ENCODE measurements around the gene FOXK1. TPM values are rescaled to one million over a fixed set of nuclear protein-coding genes. Genes with fewer than 3 reads are reported as not detected.

FOXK1 gene
- polyA plus RNA-seq, 3 donors, result 0.33 to 16.8 (median 0.76) TPM

DNA sequence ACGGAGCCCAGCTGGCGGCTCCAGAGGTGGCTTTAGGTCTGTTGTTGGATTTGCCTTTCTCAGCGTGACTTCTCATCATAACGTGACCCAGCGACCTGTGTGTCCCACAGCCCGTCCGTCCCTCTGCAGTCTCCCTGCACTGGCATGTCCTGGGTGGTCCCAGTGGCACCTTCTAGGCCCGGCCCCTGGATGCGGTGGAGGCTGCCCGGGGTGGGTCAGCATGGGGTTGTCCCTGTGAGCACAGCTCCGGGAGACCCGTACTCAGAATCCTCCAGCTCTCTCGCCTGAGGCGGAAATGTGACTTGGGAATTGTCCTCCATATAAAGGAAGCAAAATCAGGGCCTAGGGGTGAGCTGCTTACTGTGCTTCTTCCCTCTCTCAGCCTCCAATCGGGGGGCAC is 67.7 kb downstream of the FOXK1 start:
- Histone ChIP-seq H3K36me3 (replicated peaks in 1 of 2; ENCODE audit: control insufficient read depth in 1 of 2, insufficient read depth in 2 of 2, low read length in 2 of 2) (peaks cover 19 to 50% of the 10 kb centered on the region in 2 donors), H4K20me1 (ENCODE audit: insufficient read depth, low read length) (peaks cover 49% of the 10 kb centered on the region), H3K27me3 (ENCODE audit: control insufficient read depth in 2 of 2, insufficient read depth in 2 of 2, low read length in 2 of 2) (no peaks in the 10 kb centered on the region), H3K4me3 (replicated peaks in 1 of 3; ENCODE audit: low read depth in 2 of 3, low read length in 3 of 3) (no peak overlapping the region), H3K9me3 (replicated peaks in 1 of 2; ENCODE audit: control insufficient read depth in 1 of 2, insufficient read depth in 1 of 2, low read length in 2 of 2) (no peaks in the 10 kb centered on the region), H3K9ac (ENCODE audit: insufficient read depth, low read length, poor library complexity, severe bottlenecking) (no peak overlapping the region), H3K4me1 (ENCODE audit: control insufficient read depth in 1 of 2, insufficient read depth in 2 of 2, low read length in 2 of 2) (peaks cover 31 to 32% of the 10 kb centered on the region in 2 donors), H2AFZ (ENCODE audit: insufficient read depth, low read depth, low read length, poor library complexity, severe bottlenecking) (no peak overlapping the region), H3K27ac (ENCODE audit: low read depth in 1 of 2, low read length in 2 of 2) (peak overlapping the region in 1 of 2 donors; percentile 45), H3K79me2 (ENCODE audit: insufficient read depth, low read length) (peaks cover 77% of the 10 kb centered on the region), H3K4me2 (replicated peaks; ENCODE audit: extremely low read depth, low read length, poor library complexity, severe bottlenecking) (no peak overlapping the region)
- H3K4me3 Mint-ChIP-seq, result no peak overlapping the region
- peaks cover 0 to 2% (median 1%) of the 10 kb centered on the region in 3 donors for H3K27me3 Mint-ChIP-seq (ENCODE audit: low read depth in 3 of 3)
- peaks cover 0 to 3% (median 0%) of the 10 kb centered on the region in 7 donors for H3K9me3 Mint-ChIP-seq
- DNase-seq, result no peak
- 97% methylated on average over 11 of the region's 15 CpGs for WGBS (ENCODE audit: insufficient coverage)
- intact Hi-C loops (cut with micrococcal nuclease), result loop anchor here (5.0 to 10.0 kb wide), 3 partner anchors 37 to 135 kb away; partner anchors contain the start of gene FOXK1 (in 2 of the 2)
- peaks cover 19 to 48% of the 10 kb centered on the region in 2 donors for H3K36me3 Mint-ChIP-seq
- H3K27ac Mint-ChIP-seq, result peak overlapping the region in 2 of 7 donors; percentile 30 to 46
- H3K4me1 Mint-ChIP-seq, result peaks cover 37% of the 10 kb centered on the region
- TF ChIP-seq CTCF (IDR thresholded peaks at IDR 0.05), result no peak

- Mint-ChIP-seq H3K4me1 (peaks cover 23% of the 10 kb centered on the region), H3K27ac (no peak overlapping the region), H3K9me3 (peaks cover 0 to 2% (median 0%) of the 10 kb centered on the region in 7 donors), H3K36me3 (peaks cover 33 to 65% of the 10 kb centered on the region in 2 donors), H3K27me3 (ENCODE audit: low read depth in 3 of 3) (peaks cover 0 to 1% (median 0%) of the 10 kb centered on the region in 3 donors), H3K4me3 (no peak overlapping the region)
- H3K4me3 ChIP-seq (replicated peaks in 1 of 3; ENCODE audit: low read depth in 2 of 3, low read length in 3 of 3), result no peak overlapping the region
- no peaks in the 10 kb centered on the region for H3K27me3 ChIP-seq (ENCODE audit: control insufficient read depth in 2 of 2, insufficient read depth in 2 of 2, low read length in 2 of 2)
- peaks cover 18 to 19% of the 10 kb centered on the region in 2 donors for H3K4me1 ChIP-seq (ENCODE audit: control insufficient read depth in 1 of 2, insufficient read depth in 2 of 2, low read length in 2 of 2)
- H2AFZ ChIP-seq (ENCODE audit: insufficient read depth, low read depth, low read length, poor library complexity, severe bottlenecking), result no peak overlapping the region
- H3K36me3 ChIP-seq (replicated peaks in 1 of 2; ENCODE audit: control insufficient read depth in 1 of 2, insufficient read depth in 2 of 2, low read length in 2 of 2), result peaks cover 35 to 67% of the 10 kb centered on the region in 2 donors
- peaks cover 49% of the 10 kb centered on the region for H4K20me1 ChIP-seq (ENCODE audit: insufficient read depth, low read length)
- no peaks in the 10 kb centered on the region for H3K9me3 ChIP-seq (replicated peaks in 1 of 2; ENCODE audit: control insufficient read depth in 1 of 2, insufficient read depth in 1 of 2, low read length in 2 of 2)
- H3K27ac ChIP-seq (ENCODE audit: low read depth in 1 of 2, low read length in 2 of 2), result no peak overlapping the region
- H3K4me2 ChIP-seq (replicated peaks; ENCODE audit: extremely low read depth, low read length, poor library complexity, severe bottlenecking), result no peak overlapping the region
- intact Hi-C loops (cut with micrococcal nuclease), result loop anchor here in 1 of 2 donors (5.0 to 10.0 kb wide), 2 partner anchors 69 to 137 kb away; partner anchors contain the start of gene FOXK1
- no peak for TF ChIP-seq CTCF (IDR thresholded peaks at IDR 0.05)
- no peak overlapping the region for H3K9ac ChIP-seq (ENCODE audit: insufficient read depth, low read length, poor library complexity, severe bottlenecking)
- DNase-seq, result no peak
- WGBS (ENCODE audit: insufficient coverage), result 95% methylated on average over 17 of the region's 20 CpGs
- H3K79me2 ChIP-seq (ENCODE audit: insufficient read depth, low read length), result peaks cover 78% of the 10 kb centered on the region
These were observed 69.4 kb downstream of the FOXK1 start for GRCh38 chr7:4751398-4751947.
